ENCODE data around the gene IL17C. TPM values are rescaled to one million over a fixed set of nuclear protein-coding genes. Genes with fewer than 3 reads are reported as not detected.
A peak's percentile ranks its signal among the peaks of the same experiment; 100 is the strongest.

Gene IL17C
- total RNA-seq, 1 donor from 2014 or later: 0.26 TPM

GRCh38 chr16:88657371-88657770 lies 19.0 kb downstream of the IL17C start:
- H3K27ac Mint-ChIP-seq (ENCODE audit: unreplicated experiment): no peak overlapping the region
- H3K4me3 Mint-ChIP-seq (ENCODE audit: unreplicated experiment): no peak overlapping the region
- TF ChIP-seq CTCF (IDR thresholded peaks at IDR 0.05; ENCODE audit: unreplicated experiment): no peak
- peaks cover 10% of the 10 kb centered on the region for H3K4me1 Mint-ChIP-seq (ENCODE audit: unreplicated experiment)
- no peaks in the 10 kb centered on the region for H3K9me3 Mint-ChIP-seq (ENCODE audit: unreplicated experiment)
- peaks cover 5% of the 10 kb centered on the region for H3K36me3 Mint-ChIP-seq (ENCODE audit: low read depth, unreplicated experiment)
- H3K27me3 Mint-ChIP-seq (ENCODE audit: unreplicated experiment): peaks cover 2% of the 10 kb centered on the region
- no peak for DNase-seq (ENCODE audit: low spot score)

GRCh38 chr16:88658714-88659113 lies 20.3 kb downstream of the IL17C start:
- peaks cover 5% of the 10 kb centered on the region for H3K36me3 Mint-ChIP-seq (ENCODE audit: low read depth, unreplicated experiment)
- peaks cover 2% of the 10 kb centered on the region for H3K27me3 Mint-ChIP-seq (ENCODE audit: unreplicated experiment)
- TF ChIP-seq CTCF (IDR thresholded peaks at IDR 0.05; ENCODE audit: unreplicated experiment): no peak
- no peak overlapping the region for H3K27ac Mint-ChIP-seq (ENCODE audit: unreplicated experiment)
- no peak overlapping the region for H3K4me3 Mint-ChIP-seq (ENCODE audit: unreplicated experiment)
- no peak for DNase-seq (ENCODE audit: low spot score)
- no peaks in the 10 kb centered on the region for H3K9me3 Mint-ChIP-seq (ENCODE audit: unreplicated experiment)
- peaks cover 10% of the 10 kb centered on the region for H3K4me1 Mint-ChIP-seq (ENCODE audit: unreplicated experiment)

GRCh38 chr16:88659160-88659559 lies 20.8 kb downstream of the IL17C start:
- no peak overlapping the region for H3K27ac Mint-ChIP-seq (ENCODE audit: unreplicated experiment)
- no peaks in the 10 kb centered on the region for H3K9me3 Mint-ChIP-seq (ENCODE audit: unreplicated experiment)
- peaks cover 2% of the 10 kb centered on the region for H3K27me3 Mint-ChIP-seq (ENCODE audit: unreplicated experiment)
- H3K36me3 Mint-ChIP-seq (ENCODE audit: low read depth, unreplicated experiment): peaks cover 5% of the 10 kb centered on the region
- H3K4me3 Mint-ChIP-seq (ENCODE audit: unreplicated experiment): no peak overlapping the region
- TF ChIP-seq CTCF (IDR thresholded peaks at IDR 0.05; ENCODE audit: unreplicated experiment): no peak
- DNase-seq (ENCODE audit: low spot score): no peak
- peaks cover 12% of the 10 kb centered on the region for H3K4me1 Mint-ChIP-seq (ENCODE audit: unreplicated experiment)

GRCh38 chr16:88661468-88661867 lies 23.1 kb downstream of the IL17C start:
- Mint-ChIP-seq H3K4me3 (ENCODE audit: unreplicated experiment) (peak overlapping the region; percentile 96), H3K27ac (ENCODE audit: unreplicated experiment) (no peak overlapping the region)
- TF ChIP-seq CTCF (IDR thresholded peaks at IDR 0.05; ENCODE audit: unreplicated experiment): no peak

GRCh38 chr16:88662222-88662842 lies 24.0 kb downstream of the IL17C start:
- peaks cover 7% of the 10 kb centered on the region for H3K27me3 Mint-ChIP-seq (ENCODE audit: unreplicated experiment)
- H3K27ac Mint-ChIP-seq (ENCODE audit: unreplicated experiment): peak overlapping the region; percentile 64
- peaks cover 17% of the 10 kb centered on the region for H3K4me1 Mint-ChIP-seq (ENCODE audit: unreplicated experiment)
- peak overlapping the region; percentile 96 for H3K4me3 Mint-ChIP-seq (ENCODE audit: unreplicated experiment)
- DNase-seq (ENCODE audit: low spot score): no peak
- H3K9me3 Mint-ChIP-seq (ENCODE audit: unreplicated experiment): no peaks in the 10 kb centered on the region
- TF ChIP-seq CTCF (IDR thresholded peaks at IDR 0.05; ENCODE audit: unreplicated experiment): no peak
- H3K36me3 Mint-ChIP-seq (ENCODE audit: low read depth, unreplicated experiment): peaks cover 5% of the 10 kb centered on the region

More at GRCh38 chr16:88661468-88661867, 23.1 kb downstream of the IL17C start:
- DNase-seq (ENCODE audit: low spot score): no peak
- peaks cover 15% of the 10 kb centered on the region for H3K4me1 Mint-ChIP-seq (ENCODE audit: unreplicated experiment)
- no peaks in the 10 kb centered on the region for H3K9me3 Mint-ChIP-seq (ENCODE audit: unreplicated experiment)
- peaks cover 5% of the 10 kb centered on the region for H3K36me3 Mint-ChIP-seq (ENCODE audit: low read depth, unreplicated experiment)
- H3K27me3 Mint-ChIP-seq (ENCODE audit: unreplicated experiment): peaks cover 7% of the 10 kb centered on the region
